Stimulated activated CD4-positive, alpha-beta T cell treated with anti-CD3 and anti-CD28 coated beads, Interleukin-15, amount 100 ng/mL, for 24 hours (primary cell): ENCODE results near the gene SERTAD1.

Experiments
- DNase-seq: peaks from one replicate; pipeline ENCODE4 v3.0.0-alpha.2; 2020

SERTAD1 gene

GRCh38 chr19:40397568-40397906 lies 28.3 kb downstream of the SERTAD1 start:
- no peak for DNase-seq

GRCh38 chr19:40396886-40397567 lies 28.8 kb downstream of the SERTAD1 start:
- no peak for DNase-seq

- no peak for DNase-seq
Measured at GRCh38 chr19:40395956-40396355, 29.8 kb downstream of the SERTAD1 start.

- DNase-seq: no peak
Measured at GRCh38 chr19:40394816-40395210, 31.0 kb downstream of the SERTAD1 start.

GRCh38 chr19:40393894-40394815 lies 31.6 kb downstream of the SERTAD1 start:
- DNase-seq: no peak

GRCh38 chr19:40392894-40393517 lies 32.8 kb downstream of the SERTAD1 start:
- no peak for DNase-seq

GRCh38 chr19:40392123-40392522 lies 33.7 kb downstream of the SERTAD1 start:
- no peak for DNase-seq

GRCh38 chr19:40390084-40390742 lies 35.6 kb downstream of the SERTAD1 start, which contains the start of gene HIPK4:
HIPK4 (minus strand) TSS chr19:40390181; CDS start chr19:40389902, 279 bp downstream.
- DNase-seq: no peak

- no peak for DNase-seq
Measured at GRCh38 chr19:40389404-40390083, 36.2 kb downstream of the SERTAD1 start.

- DNase-seq: no peak
Measured at GRCh38 chr19:40388481-40388880, 37.3 kb downstream of the SERTAD1 start.

- DNase-seq: no peak
Measured at GRCh38 chr19:40387155-40387554, 38.6 kb downstream of the SERTAD1 start.

GRCh38 chr19:40383668-40384248 lies 42.0 kb downstream of the SERTAD1 start:
- DNase-seq: no peak

- DNase-seq: no peak
Measured at GRCh38 chr19:40381321-40381720, 44.5 kb downstream of the SERTAD1 start.

- no peak for DNase-seq
Measured at GRCh38 chr19:40380199-40381037, 45.4 kb downstream of the SERTAD1 start.

GRCh38 chr19:40379446-40380198 lies 46.2 kb downstream of the SERTAD1 start:
- no peak for DNase-seq

- DNase-seq: no peak
Measured at GRCh38 chr19:40378509-40378908, 47.3 kb downstream of the SERTAD1 start.

- no peak for DNase-seq
Measured at GRCh38 chr19:40377876-40378385, 47.9 kb downstream of the SERTAD1 start.

GRCh38 chr19:40376286-40376862 lies 49.4 kb downstream of the SERTAD1 start:
- DNase-seq: no peak

GRCh38 chr19:40374084-40374483 lies 51.7 kb downstream of the SERTAD1 start:
- DNase-seq: no peak

GRCh38 chr19:40371802-40372122 lies 54.0 kb downstream of the SERTAD1 start:
- DNase-seq: no peak
